ENCODE measurements around the gene FRMPD4. TPM values are rescaled to one million over a fixed set of nuclear protein-coding genes. Genes with fewer than 3 reads are reported as not detected.

FRMPD4 gene
- total and polyA plus RNA-seq, 2 experiments from 2014 or later: 0.19 to 0.80 TPM

DNA sequence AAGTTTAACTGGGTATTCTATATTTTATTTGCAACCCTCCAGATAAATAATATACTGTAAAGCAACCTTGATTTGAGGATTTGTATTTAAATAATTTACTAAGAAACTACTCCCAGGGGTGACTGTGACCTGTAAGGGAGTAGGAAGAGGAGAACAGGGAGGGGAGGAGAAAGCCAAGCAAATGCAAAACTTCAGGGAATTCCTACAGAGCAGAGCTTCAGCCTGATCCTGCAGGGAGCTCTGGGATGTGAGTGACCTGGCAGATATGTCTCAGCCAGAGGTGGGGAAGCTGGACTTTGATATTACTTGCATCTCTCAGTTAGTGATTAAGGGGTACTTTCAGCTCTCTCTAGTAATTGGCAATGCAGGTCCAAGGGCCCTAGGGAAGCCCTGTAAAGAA is 302.0 kb downstream of the FRMPD4 start:
- Mint-ChIP-seq H3K27me3 (ENCODE audit: insufficient read depth, low read depth, poor library complexity) (no peaks in the 10 kb centered on the region), H3K9me3 (no peaks in the 10 kb centered on the region)

More for the DNA sequence above, 302.0 kb downstream of the FRMPD4 start:
- TF ChIP-seq NANOG (IDR thresholded peaks at IDR 0.05; ENCODE audit: borderline replicate concordance): no peak
- no peak for TF ChIP-seq ZNF114 (CRISPR knock-in tag; IDR thresholded peaks at IDR 0.05)
- TF ChIP-seq ZNF331 (CRISPR knock-in tag; IDR thresholded peaks at IDR 0.05; ENCODE audit: low read depth): no peak
- TF ChIP-seq STAT1 (IDR thresholded peaks at IDR 0.05; ENCODE audit: unreplicated experiment): no peak
- no peak for TF ChIP-seq ZNF462 (CRISPR knock-in tag; IDR thresholded peaks at IDR 0.05)
- no peak for TF ChIP-seq EZH2phosphoT487 (IDR thresholded peaks at IDR 0.05; ENCODE audit: unreplicated experiment)
- no peak for TF ChIP-seq EZH2 (IDR thresholded peaks at IDR 0.05; ENCODE audit: low read depth, unreplicated experiment)
- TF ChIP-seq REST (IDR thresholded peaks at IDR 0.05; ENCODE audit: unreplicated experiment): no peak
- no peak for TF ChIP-seq JUNB (IDR thresholded peaks at IDR 0.05; ENCODE audit: unreplicated experiment)
- TF ChIP-seq, protein P1, sequence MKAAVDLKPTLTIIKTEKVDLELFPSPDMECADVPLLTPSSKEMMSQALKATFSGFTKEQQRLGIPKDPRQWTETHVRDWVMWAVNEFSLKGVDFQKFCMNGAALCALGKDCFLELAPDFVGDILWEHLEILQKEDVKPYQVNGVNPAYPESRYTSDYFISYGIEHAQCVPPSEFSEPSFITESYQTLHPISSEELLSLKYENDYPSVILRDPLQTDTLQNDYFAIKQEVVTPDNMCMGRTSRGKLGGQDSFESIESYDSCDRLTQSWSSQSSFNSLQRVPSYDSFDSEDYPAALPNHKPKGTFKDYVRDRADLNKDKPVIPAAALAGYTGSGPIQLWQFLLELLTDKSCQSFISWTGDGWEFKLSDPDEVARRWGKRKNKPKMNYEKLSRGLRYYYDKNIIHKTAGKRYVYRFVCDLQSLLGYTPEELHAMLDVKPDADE (IDR thresholded peaks at IDR 0.05): no peak
- TF ChIP-seq, protein P2, sequence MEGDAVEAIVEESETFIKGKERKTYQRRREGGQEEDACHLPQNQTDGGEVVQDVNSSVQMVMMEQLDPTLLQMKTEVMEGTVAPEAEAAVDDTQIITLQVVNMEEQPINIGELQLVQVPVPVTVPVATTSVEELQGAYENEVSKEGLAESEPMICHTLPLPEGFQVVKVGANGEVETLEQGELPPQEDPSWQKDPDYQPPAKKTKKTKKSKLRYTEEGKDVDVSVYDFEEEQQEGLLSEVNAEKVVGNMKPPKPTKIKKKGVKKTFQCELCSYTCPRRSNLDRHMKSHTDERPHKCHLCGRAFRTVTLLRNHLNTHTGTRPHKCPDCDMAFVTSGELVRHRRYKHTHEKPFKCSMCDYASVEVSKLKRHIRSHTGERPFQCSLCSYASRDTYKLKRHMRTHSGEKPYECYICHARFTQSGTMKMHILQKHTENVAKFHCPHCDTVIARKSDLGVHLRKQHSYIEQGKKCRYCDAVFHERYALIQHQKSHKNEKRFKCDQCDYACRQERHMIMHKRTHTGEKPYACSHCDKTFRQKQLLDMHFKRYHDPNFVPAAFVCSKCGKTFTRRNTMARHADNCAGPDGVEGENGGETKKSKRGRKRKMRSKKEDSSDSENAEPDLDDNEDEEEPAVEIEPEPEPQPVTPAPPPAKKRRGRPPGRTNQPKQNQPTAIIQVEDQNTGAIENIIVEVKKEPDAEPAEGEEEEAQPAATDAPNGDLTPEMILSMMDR (conservative IDR thresholded peaks at IDR 0.05; ENCODE audit: low read depth in 2 of 2): no peak
- TF ChIP-seq CREB1 (CRISPR knock-in tag; IDR thresholded peaks at IDR 0.05; ENCODE audit: low read depth): no peak
- no peak overlapping the region for H2AFZ ChIP-seq
- Mint-ChIP-seq H3K36me3 (ENCODE audit: low read depth) (no peaks in the 10 kb centered on the region), H3K4me3 (no peak overlapping the region), H3K4me1 (peaks cover 20% of the 10 kb centered on the region; the same call in 2 of the 3 replicates), H3K27ac (peak overlapping the region; percentile 83; the same call in 1 of the 2 replicates)
- no peaks in the 10 kb centered on the region for H3K27me3 ChIP-seq (ENCODE audit: insufficient read depth)
- 0 out of 2 replicates have a peak, but pooled peaks cover 6% of the 10 kb centered on the region for H3K4me1 ChIP-seq (ENCODE audit: insufficient read depth)
- no peaks in the 10 kb centered on the region for H3K9me2 ChIP-seq (ENCODE audit: insufficient read depth)
- no peak overlapping the region for H3K4me3 ChIP-seq
- no peaks in the 10 kb centered on the region for H3F3A ChIP-seq (replicated peaks; ENCODE audit: low read depth)
- 0 out of 2 replicates have a peak overlapping the region, but pooled peaks have one; percentile 48 for H3K4me2 ChIP-seq
- H3K79me2 ChIP-seq (replicated peaks; ENCODE audit: insufficient read depth): no peaks in the 10 kb centered on the region
- H3K36me3 ChIP-seq (ENCODE audit: insufficient read depth): no peaks in the 10 kb centered on the region
- ATAC-seq: peak; percentile 83
- peak; percentile 17 for DNase-seq (ENCODE audit: low spot score)
- no peak overlapping the region for H3K27ac ChIP-seq (ENCODE audit: low read depth)
- no peaks in the 10 kb centered on the region for H4K20me1 ChIP-seq (replicated peaks; ENCODE audit: insufficient read depth)

All from GM23338 (cell line).